A204.1 (cell line): ENCODE measurements around the gene TLE6.
"Not testable (repeated sequence)": the region's sequence is repeated elsewhere in the genome, so short reads cannot be mapped to it uniquely, and the experiment has no call there.

Experiments
- FAIRE-seq: peaks from 2 replicates; lab custom pipeline; 2012; peaks lifted over from hg19 to GRCh38; lab: Jason Lieb, UNC

Gene TLE6

DNA sequence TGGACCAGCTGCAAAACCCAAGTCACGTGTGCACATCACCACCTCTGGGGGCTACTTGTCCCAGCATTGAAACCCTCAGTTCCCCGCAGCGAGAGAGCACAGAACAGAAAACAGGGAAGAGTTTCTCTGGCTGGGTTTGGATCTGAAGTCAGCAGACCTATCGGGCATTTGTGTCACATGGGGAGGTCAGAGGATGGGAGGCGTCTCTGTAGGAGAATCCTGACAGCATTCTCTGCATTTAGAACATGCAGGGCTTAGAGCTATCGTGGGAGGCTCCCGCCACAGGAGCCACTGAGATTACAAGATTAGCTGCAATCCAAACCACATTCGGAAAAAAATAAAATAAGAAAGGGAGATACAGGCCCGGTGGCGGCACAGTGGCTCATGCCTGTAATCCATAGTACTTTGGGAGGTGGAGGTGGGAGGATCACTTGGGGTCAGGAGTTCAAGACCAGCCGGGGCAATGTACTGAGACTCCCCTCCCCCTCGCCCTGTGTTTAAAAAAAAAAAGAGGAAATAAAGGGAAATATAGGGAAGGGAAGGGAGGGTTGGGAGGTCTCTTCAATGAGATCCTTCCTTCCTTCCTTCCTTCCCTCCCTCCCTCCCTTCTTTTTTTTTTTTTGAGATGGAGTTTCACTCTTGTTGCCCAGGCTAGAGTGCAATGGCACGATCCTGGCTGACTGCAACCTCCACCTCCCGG lies 2.9 kb upstream of the TLE6 start:
- FAIRE-seq: no peak

GRCh38 chr19:2976609-2977000 lies 759 bp upstream of the TLE6 start:
- no peak for FAIRE-seq

DNA sequence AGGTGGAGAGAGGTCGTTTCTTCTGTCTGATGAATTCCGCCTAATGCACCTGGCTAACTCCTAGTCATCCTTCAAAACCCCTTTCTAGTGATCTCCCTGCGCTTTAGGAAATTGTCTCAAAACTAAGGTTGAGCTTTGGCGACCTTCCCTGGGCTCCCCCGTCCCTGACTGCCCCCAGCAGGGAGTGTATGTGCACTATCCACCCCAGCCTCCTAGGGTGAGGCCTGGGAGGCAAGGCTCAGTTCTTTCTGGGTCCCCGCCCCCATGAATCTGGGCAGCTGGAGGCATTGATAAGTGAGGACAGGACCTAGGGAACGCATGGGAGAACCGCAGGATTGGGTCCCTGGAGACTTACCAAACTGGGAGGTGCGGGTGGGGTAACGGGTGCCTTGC lies 378 bp downstream of the TLE6 start:
- FAIRE-seq: no peak

GRCh38 chr19:2978166-2978767 lies 903 bp downstream of the TLE6 start:
- FAIRE-seq: no peak

GRCh38 chr19:2978772-2979171 lies 1.4 kb downstream of the TLE6 start:
- no peak for FAIRE-seq

- no peak for FAIRE-seq
Measured at GRCh38 chr19:2981898-2982297, 4.5 kb downstream of the TLE6 start.

GRCh38 chr19:2982561-2982960 lies 5.2 kb downstream of the TLE6 start:
- FAIRE-seq: no peak

DNA sequence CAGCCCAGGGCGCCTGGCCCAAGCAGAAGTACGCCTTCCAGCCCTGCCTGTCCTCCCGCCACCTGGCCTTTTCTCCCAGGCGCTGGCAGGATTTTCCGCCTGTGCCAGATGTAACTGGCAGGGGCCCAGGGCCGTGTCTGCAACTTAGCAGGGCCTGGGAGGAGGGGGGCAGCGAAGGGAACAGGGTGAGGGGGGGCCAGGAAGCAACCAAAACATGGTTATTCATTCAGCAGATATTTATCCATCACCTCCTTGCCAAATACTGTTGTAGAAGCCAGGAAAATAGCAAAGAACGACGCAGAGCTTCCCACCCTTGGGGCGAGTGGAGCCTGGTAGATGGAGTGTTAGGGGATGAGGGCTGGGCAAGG lies 5.6 kb downstream of the TLE6 start:
- no peak for FAIRE-seq

DNA sequence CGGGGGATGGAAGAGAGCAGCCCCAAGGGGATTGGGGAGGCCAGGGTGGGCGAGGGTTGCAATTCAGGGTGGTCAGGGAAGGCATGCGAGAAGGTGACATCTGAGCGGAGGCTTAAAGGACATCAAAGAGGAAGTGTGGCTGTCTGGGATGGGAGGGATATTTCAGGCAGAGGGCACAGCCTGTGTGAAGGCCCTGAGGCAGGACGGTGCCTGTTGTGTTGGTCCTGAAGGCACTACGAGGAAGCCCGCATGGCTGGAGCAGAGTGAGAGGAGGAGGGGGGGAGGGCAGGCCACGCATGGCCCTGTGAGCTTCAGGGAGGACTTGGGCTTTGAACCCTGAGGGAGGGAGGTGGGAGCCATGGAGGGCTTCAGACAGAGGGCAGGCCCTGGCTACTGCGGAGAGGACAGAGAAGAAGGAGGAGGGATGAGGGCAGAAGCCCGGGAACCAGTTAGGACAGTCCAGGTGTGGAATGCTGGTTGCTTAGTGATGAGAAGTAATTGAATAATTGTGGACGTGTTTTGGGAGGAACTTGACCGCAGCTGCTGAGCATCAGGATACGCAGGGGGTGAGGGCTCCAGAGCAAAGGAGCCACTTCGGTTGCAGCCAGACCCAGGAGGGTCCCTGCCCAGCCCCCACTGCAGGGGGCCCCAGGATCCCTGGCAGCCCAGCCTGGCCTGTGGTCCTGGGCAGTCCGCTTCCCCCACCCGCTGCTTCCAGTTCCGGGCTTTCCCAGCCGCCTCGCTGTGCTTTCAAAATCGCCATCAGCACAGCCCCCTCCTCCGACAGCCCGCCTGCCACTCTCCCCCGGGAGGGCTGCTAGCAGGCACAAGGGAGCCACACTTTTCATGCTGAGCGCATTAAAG lies 6.2 kb downstream of the TLE6 start:
- no peak for FAIRE-seq

GRCh38 chr19:2984215-2984528 lies 6.8 kb downstream of the TLE6 start:
- FAIRE-seq: no peak

DNA sequence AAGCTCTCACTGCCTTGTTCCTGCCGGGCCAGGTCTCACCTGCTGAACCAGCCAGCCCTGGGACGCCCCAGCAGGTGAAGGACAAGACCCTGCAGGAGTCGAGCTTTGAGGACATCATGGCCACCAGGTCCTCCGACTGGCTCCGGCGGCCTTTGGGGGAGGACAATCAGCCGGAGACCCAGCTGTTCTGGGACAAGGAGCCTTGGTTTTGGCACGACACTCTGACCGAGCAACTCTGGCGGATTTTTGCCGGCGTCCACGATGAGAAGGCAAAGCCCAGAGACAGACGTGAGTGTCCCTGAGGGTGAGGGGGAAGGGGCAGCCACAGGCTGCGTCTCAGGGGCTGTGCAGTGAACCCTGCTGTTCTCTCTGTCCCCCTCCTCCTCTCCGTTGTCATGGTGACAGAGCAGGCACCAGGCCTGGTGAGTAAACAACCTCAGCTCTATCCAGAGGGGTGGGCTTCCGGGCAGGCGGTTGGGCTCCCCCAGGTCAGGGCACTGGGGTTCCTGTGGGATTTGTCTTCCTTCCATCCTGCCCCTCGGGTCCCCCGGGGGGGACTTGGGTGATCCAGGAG lies 9.7 kb downstream of the TLE6 start:
- no peak for FAIRE-seq

DNA sequence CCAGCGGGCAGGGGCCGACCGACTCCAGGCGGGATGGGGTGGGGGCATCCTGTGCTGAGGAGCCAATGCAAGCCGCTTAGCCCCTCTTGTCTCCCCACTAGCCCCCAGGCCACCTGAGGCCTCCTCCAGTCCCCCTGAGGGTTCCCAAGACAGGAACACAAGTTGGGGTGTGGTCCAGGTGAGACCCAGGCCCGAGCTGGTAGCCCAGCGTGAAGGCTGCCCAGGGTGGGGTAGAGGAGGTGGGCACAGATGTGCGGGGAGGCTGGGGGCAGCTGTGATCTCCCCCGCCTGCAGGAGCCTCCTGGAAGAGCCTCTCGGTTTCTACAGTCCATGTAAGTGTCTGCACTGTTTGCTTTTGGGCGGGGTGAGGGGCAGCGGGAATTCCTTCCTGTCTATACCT lies 10.4 kb downstream of the TLE6 start:
- FAIRE-seq: no peak

DNA sequence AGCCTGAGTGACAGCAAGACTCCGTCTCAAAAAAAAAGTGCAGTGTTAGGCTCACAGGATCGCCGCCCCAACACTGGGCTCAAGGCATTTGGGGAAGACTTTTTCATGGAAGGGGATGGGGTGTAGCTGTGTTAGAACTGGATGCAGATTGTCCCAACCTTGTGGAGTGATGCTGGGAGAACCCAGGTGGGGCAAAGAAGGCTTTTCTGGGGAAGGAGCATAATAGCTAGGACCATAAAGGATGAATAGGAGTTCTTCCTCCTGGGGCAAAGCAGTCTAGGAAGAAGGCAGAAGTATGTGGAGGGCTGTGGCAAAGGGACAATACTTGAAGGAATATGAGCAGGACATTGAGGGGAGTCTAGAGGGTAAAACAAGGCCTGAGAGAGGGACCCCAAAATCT lies 11.2 kb downstream of the TLE6 start:
- FAIRE-seq: no peak

DNA sequence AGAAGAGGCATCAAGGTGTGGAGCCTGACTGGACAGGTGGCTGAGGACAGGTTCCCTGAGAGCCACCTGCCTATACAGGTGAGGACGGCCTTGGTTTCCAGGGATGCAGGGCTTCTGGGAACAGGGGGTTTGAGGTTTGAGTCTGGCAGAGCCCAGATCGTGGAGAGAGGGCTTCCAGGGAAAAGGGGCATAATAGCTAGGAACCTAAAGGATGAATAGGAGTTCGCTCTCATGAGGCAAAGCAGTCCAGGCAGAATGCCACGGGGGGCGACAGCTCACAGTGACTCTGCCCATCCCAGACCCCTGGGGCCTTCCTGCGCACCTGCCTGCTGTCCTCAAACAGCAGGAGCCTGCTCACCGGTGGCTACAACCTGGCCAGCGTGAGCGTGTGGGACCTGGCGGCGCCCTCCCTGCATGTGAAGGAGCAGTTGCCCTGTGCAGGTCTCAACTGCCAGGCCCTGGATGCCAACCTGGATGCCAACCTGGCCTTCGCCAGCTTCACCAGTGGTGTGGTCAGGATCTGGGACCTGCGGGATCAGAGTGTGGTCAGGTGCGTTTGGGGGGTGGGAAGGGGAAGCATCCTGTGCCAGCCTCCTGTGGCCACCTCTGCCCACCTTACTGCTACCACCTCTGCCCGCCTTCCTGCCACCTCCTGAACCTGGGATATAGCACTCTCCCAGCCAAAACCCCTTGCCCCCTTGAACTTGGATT lies 12.0 kb downstream of the TLE6 start:
- no peak for FAIRE-seq

DNA sequence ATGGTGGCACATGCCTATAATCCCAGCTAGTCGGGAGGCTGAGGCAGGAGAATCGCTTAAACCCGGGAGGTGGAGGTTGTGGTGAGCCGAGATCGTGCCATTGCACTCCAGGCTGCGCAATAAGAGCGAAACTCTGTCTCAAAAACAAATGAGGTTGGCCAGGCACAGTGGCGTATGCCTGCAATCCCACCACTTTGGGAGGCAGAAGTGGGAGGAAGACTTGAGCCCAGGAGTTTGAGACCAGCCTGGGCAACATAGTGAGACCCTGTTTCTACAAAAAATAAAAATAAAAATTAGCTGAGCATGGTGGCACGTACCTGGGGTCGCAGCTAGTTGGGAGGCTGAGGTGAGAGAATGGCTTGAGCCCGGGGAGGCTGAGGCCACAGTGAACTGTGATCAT lies 15.0 kb downstream of the TLE6 start:
- FAIRE-seq: not testable (repeated sequence)

DNA sequence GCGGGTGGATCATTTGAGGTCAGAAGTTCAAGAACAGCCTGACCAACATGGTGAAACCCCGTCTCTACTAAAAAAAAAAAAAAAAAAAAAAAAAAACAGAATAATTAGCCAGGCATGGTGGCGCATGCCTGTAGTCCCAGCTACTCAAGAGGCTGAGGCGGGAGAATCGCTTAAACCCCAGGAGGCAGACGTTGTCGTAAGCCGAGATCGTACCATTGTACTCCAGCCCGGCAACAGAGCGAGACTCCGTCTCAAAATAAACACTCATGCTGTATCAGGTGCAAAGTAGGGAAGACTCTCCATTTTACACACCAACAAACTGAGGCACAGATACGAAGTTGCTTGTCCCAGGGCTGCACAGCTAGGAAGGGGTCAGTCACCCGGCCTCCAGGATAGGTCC lies 15.6 kb downstream of the TLE6 start:
- FAIRE-seq: no peak

DNA sequence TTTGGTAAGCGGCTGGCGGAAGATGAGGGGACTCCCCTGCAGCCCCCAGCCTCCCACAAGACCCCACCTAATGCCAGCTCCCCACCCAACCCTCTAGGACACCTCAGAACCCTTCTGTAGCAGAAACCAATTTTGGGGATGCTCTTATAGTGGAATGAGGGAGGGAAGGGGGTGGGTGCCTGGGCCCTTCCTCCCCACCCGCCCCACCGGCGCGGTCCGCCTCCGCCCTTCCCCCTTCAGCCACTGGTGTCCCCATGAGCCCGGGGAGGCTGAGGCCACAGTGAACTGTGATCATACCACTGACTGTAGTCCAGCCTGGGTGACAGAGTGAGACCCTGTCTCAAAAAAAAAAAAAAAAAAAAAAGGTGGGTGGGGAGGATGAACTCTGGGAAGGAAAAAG lies 16.2 kb downstream of the TLE6 start:
- no peak for FAIRE-seq

- no peak for FAIRE-seq
Measured at GRCh38 chr19:2994588-2995131, 17.3 kb downstream of the TLE6 start.

DNA sequence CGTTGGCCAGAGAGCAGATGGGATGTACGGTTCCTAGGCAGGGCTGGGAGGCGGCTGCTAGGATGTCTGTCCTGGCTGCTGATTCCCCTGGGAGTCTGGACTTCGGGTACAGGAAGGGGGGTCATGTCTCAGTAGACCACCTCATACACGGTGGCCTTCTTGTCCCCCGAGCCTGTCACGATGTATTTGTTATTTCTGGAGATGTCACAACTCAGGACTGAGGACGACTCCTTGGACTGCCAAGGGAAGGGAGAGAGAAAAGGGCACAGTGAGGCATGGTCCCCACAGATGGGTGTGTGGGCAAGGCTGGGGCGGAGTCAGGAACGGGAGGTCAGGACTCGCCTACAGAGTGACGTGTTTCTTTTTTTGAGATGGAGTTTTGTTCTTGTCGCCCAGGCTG lies 20.4 kb downstream of the TLE6 start:
- FAIRE-seq: no peak

DNA sequence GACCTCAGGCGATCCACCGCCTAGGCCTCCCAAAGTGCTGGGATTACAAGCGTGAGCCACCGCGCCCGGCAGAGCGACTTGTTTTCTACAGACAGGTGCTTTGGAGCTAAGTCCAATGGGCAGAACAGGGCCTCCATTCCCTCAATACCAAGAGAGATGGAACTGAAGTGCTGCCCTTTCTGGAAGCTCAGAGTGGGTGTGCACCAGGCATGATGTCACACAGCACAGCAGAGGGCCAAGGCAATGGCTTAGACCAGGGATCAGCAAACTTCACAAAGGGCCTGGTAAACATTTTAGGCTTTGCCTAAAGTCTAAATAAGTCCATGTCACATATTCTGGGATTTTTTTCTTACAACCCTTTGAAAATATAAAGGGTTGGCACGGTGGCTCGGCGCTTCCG lies 21.3 kb downstream of the TLE6 start:
- no peak for FAIRE-seq

- FAIRE-seq: no peak
Measured at GRCh38 chr19:3001235-3001800, 24.0 kb downstream of the TLE6 start.

GRCh38 chr19:3003046-3003445 lies 25.7 kb downstream of the TLE6 start:
- FAIRE-seq: no peak
